ENCODE measurements around the gene PRM3. TPM values are rescaled to one million over a fixed set of nuclear protein-coding genes. Genes with fewer than 3 reads are reported as not detected.

Gene PRM3
- total and polyA plus RNA-seq, 4 donors: not detected

DNA sequence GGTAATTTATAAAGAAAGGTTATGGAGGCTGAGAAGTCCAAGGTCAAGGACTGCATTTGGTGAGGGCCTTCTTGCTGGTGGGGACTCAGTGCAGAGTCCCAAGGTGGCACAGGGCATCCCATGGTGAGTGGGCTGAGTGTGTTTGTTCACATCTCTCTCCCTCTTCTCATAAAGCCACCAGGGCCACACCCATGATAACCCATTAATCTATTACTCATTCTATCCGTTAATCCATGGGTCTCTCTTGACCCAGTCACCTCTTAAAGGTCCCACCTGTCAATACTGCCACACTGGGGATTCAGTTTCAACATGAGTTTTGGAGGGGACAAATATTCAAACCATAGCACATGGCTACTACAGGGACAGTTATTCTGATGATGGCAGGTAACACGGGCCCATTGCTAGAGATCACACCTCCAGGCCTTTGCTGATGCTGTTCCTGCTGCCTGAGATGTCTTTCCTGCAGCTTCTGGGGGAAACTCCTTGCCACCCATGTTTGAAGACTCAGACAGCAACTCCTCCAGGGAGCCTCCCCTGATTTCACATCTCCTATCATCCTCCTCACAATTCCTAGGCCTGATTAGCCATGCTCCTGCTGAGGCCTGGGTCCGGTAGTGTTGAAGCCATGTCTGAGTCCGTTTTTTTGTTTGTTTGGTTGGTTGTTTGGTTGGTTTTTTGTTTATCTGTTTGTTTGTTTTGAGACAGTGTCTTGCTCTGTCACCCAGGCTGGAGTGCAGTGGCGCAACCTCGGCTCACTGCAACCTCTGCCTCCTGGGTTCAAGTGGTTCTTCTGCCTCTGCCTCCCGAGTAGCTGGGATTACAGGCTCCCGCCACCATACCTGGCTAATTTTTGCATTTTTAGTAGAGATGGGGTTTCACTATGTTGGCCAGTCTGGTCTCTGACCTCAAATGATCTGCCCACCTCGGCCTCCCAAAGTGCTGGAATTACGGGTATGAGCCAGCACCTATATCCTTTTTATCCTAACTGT is 33.5 kb downstream of the PRM3 start (continued):
- TF ChIP-seq, protein P1, sequence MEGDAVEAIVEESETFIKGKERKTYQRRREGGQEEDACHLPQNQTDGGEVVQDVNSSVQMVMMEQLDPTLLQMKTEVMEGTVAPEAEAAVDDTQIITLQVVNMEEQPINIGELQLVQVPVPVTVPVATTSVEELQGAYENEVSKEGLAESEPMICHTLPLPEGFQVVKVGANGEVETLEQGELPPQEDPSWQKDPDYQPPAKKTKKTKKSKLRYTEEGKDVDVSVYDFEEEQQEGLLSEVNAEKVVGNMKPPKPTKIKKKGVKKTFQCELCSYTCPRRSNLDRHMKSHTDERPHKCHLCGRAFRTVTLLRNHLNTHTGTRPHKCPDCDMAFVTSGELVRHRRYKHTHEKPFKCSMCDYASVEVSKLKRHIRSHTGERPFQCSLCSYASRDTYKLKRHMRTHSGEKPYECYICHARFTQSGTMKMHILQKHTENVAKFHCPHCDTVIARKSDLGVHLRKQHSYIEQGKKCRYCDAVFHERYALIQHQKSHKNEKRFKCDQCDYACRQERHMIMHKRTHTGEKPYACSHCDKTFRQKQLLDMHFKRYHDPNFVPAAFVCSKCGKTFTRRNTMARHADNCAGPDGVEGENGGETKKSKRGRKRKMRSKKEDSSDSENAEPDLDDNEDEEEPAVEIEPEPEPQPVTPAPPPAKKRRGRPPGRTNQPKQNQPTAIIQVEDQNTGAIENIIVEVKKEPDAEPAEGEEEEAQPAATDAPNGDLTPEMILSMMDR (IDR thresholded peaks at IDR 0.05; ENCODE audit: low read depth, low read length, missing input control): no peak

DNA sequence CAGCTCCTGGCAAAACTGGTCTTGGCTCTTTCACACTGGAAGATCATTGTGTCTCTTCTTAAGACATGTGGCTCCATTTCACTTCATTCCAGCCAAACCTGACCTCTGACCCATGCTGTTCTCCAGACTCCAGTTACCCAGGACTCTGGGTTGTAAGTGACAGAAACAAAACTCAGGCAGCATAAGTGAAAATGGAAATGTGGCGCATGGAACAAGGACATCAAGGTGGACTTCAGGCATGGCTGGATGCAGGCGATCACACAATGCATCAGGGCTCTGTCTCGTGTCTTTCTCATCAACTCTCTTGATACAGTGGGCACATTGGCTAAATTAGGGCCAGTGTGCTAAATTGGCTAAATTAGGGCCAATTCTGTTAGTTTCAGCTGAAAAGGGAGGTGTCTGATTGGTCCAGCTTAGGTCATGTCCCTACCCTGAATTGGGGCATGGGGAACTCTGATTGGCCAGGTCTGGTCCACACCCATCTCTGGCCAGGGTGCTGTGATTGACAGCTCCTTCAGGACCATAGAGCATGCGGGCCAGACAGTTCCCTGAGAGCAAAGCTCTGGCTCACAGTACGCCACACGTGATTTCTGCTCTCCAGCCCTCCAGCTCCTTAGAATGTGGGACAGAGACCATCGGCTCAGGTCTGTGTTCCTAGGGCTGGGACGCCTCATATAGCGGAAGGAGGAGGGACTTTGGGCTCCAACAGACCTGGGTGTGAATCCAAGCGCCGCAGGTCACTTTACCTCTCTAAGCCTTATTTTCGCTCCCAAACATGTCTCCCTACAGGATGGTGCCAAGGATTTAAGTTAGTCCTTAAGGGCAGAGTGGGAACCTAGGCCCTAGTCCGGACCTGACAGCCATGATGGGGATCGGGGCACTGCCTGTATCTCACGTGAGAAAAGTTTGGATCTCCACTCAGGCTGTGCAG is 34.9 kb downstream of the PRM3 start:
- DNase-seq (ENCODE audit: low spot score): no peak
- H3K9me3 ChIP-seq (ENCODE audit: control insufficient read depth in 4 of 4, low read length in 3 of 4): no peaks in the 10 kb centered on the region
- no peaks in the 10 kb centered on the region for H3K36me3 ChIP-seq (ENCODE audit: control insufficient read depth in 4 of 4, insufficient read depth in 3 of 4, low read depth in 1 of 4, low read length in 3 of 4)
- H3K9ac ChIP-seq (ENCODE audit: low read depth in 1 of 2, low read length in 2 of 2): no peak overlapping the region
- no peak overlapping the region for H3K27ac ChIP-seq (ENCODE audit: low read depth in 1 of 2, low read length in 2 of 2)
- no peaks in the 10 kb centered on the region for H3K27me3 ChIP-seq (ENCODE audit: control insufficient read depth in 4 of 4, insufficient read depth in 4 of 4, low read length in 3 of 4)
- H3K4me3 ChIP-seq (ENCODE audit: low read depth in 1 of 3, low read length in 3 of 3): no peak overlapping the region
- no peak for TF ChIP-seq NR2F2 (IDR thresholded peaks at IDR 0.05)
- TF ChIP-seq EGR1 (IDR thresholded peaks at IDR 0.05; ENCODE audit: low read depth in 2 of 2): no peak
- TF ChIP-seq JUND (IDR thresholded peaks at IDR 0.05): no peak
- TF ChIP-seq FOXA1 (IDR thresholded peaks at IDR 0.05): no peak
- no peak for TF ChIP-seq SP1 (IDR thresholded peaks at IDR 0.05)
- TF ChIP-seq, protein P2, sequence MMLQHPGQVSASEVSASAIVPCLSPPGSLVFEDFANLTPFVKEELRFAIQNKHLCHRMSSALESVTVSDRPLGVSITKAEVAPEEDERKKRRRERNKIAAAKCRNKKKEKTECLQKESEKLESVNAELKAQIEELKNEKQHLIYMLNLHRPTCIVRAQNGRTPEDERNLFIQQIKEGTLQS (IDR thresholded peaks at IDR 0.05): no peak
- no peak for TF ChIP-seq HNF4G (IDR thresholded peaks at IDR 0.05)
- TF ChIP-seq RXRA (IDR thresholded peaks at IDR 0.05): no peak
- TF ChIP-seq YY1 (IDR thresholded peaks at IDR 0.05): no peak
- WGBS: 97% methylated on average over 15 of the region's 15 CpGs
- peaks cover 2 to 7% (median 4%) of the 10 kb centered on the region in 4 donors for H3K4me1 ChIP-seq (ENCODE audit: control insufficient read depth in 4 of 4, insufficient read depth in 4 of 4, low read length in 3 of 4)

DNA sequence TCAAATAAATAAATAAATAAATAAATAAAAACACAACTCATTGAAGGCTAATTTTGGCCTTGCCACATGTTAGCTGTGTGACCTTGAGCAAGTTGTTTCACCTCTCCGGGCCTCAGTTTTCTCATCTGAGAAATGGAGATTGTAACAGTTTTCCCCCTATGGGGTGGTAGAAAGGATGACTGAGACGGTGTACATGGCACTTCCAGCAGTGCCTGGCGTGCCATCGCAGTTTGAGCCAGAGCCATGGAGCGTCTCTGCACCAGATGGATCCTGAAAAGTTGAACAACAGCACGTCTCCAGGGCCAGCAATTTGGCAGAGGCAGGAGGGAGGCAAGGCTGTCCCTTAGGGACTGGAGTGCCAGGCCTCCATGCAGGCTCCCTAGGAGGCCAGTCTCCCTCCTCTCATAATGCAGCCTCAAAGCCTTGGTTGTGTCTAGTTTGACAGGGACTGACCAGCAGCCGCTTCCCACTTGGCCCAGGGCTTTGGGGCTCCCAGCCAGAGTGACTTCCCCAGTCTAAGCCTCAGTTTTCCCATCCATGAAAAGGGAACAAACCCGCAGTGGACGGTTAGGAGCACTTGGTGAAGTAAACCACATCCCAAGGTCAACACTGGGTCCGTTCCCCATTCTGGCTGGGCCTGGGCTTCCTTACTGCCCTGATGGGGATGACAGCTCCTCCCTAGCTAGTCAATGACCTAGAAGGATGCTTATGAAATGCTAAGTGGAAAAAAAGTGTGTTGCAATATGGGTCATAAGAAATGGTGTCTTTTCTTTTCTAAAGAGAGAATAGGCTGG is 36.8 kb downstream of the PRM3 start:
- Histone ChIP-seq H3K9ac (ENCODE audit: low read depth in 1 of 2, low read length in 2 of 2) (no peak overlapping the region), H3K27me3 (ENCODE audit: control insufficient read depth in 4 of 4, insufficient read depth in 4 of 4, low read length in 3 of 4) (no peaks in the 10 kb centered on the region), H3K36me3 (ENCODE audit: control insufficient read depth in 4 of 4, insufficient read depth in 3 of 4, low read depth in 1 of 4, low read length in 3 of 4) (no peaks in the 10 kb centered on the region), H3K9me3 (ENCODE audit: control insufficient read depth in 4 of 4, low read length in 3 of 4) (no peaks in the 10 kb centered on the region), H3K27ac (ENCODE audit: low read depth in 1 of 2, low read length in 2 of 2) (no peak overlapping the region), H3K4me3 (ENCODE audit: low read depth in 1 of 3, low read length in 3 of 3) (no peak overlapping the region), H3K4me1 (ENCODE audit: control insufficient read depth in 4 of 4, insufficient read depth in 4 of 4, low read length in 3 of 4) (peaks cover 2 to 7% (median 5%) of the 10 kb centered on the region in 4 donors)
- WGBS: 84% methylated on average over 10 of the region's 10 CpGs
- DNase-seq (ENCODE audit: low spot score): no peak
- TF ChIP-seq, protein P2 (IDR thresholded peaks at IDR 0.05): no peak
- TF ChIP-seq ZBTB33 (IDR thresholded peaks at IDR 0.05) (no peak), YY1 (IDR thresholded peaks at IDR 0.05) (no peak), RXRA (IDR thresholded peaks at IDR 0.05) (no peak), RAD21 (IDR thresholded peaks at IDR 0.05) (no peak), HNF4A (conservative IDR thresholded peaks at IDR 0.05) (no peak), REST (IDR thresholded peaks at IDR 0.05) (no peak), TAF1 (conservative IDR thresholded peaks at IDR 0.05) (no peak), MAX (IDR thresholded peaks at IDR 0.05) (no peak)
